ENCODE data around the gene CEL. TPM values are rescaled to one million over a fixed set of nuclear protein-coding genes. Genes with fewer than 3 reads are reported as not detected.

Gene CEL
- total RNA-seq, 3 donors from 2014 or later, result 0.29 to 0.98 (median 0.32) TPM

- Histone ChIP-seq H3K27ac (peak overlapping the region; percentile 82 to 98), H3K27me3 (no peaks in the 10 kb centered on the region), H3K9me3 (no peaks in the 10 kb centered on the region), H3K4me1 (peaks cover 43 to 60% of the 10 kb centered on the region in 2 donors), H3K4me3 (peak overlapping the region in 1 of 3 donors; percentile 55), H3K36me3 (peaks cover 2% of the 10 kb centered on the region)
- DNase-seq (ENCODE audit: low spot score in 2 of 2), result no peak
- intact Hi-C loops (cut with DNase I; ENCODE audit: low total_unique reads), result no loop called here
- TF ChIP-seq POLR2AphosphoS5 (IDR thresholded peaks at IDR 0.05) (peak in 1 of 3 donors; percentile 31), POLR2A (IDR thresholded peaks at IDR 0.05) (no peak)
Observed at GRCh38 chr9:133113163-133113948, 51.6 kb downstream of the CEL start.

- no peaks in the 10 kb centered on the region for H3K36me3 ChIP-seq
- H3K4me1 ChIP-seq, result peaks cover 50 to 67% of the 10 kb centered on the region in 2 donors
- peak overlapping the region in 1 of 3 donors; percentile 55 for H3K4me3 ChIP-seq
- peak in 1 of 2 donors; percentile 56 for DNase-seq (ENCODE audit: low spot score in 2 of 2)
- peak overlapping the region; percentile 82 to 98 for H3K27ac ChIP-seq
- no peaks in the 10 kb centered on the region for H3K9me3 ChIP-seq
- no peak for TF ChIP-seq CTCF (IDR thresholded peaks at IDR 0.05)
- TF ChIP-seq POLR2AphosphoS5 (IDR thresholded peaks at IDR 0.05), result no peak
- no peak for TF ChIP-seq POLR2A (IDR thresholded peaks at IDR 0.05)
- H3K27me3 ChIP-seq, result no peaks in the 10 kb centered on the region
- intact Hi-C loops (cut with DNase I; ENCODE audit: low total_unique reads), result no loop called here
Observed at GRCh38 chr9:133113949-133114885, 52.4 kb downstream of the CEL start.

- Histone ChIP-seq H3K36me3 (no peaks in the 10 kb centered on the region), H3K9me3 (no peaks in the 10 kb centered on the region), H3K4me3 (peak overlapping the region in 1 of 3 donors; percentile 55), H3K27ac (peak overlapping the region; percentile 82 to 98), H3K27me3 (no peaks in the 10 kb centered on the region), H3K4me1 (peaks cover 50 to 67% of the 10 kb centered on the region in 2 donors)
- peak in 1 of 3 donors; percentile 10 for TF ChIP-seq CTCF (IDR thresholded peaks at IDR 0.05)
- TF ChIP-seq POLR2AphosphoS5 (IDR thresholded peaks at IDR 0.05), result no peak
- DNase-seq (ENCODE audit: low spot score in 2 of 2), result no peak
- intact Hi-C loops (cut with DNase I; ENCODE audit: low total_unique reads), result no loop called here
Observed at GRCh38 chr9:133114886-133115603, 53.3 kb downstream of the CEL start.

- peak overlapping the region; percentile 82 to 98 for H3K27ac ChIP-seq
- no peaks in the 10 kb centered on the region for H3K36me3 ChIP-seq
- H3K27me3 ChIP-seq, result no peaks in the 10 kb centered on the region
- intact Hi-C loops (cut with DNase I; ENCODE audit: low total_unique reads), result no loop called here
- peak overlapping the region in 1 of 3 donors; percentile 55 for H3K4me3 ChIP-seq
- no peaks in the 10 kb centered on the region for H3K9me3 ChIP-seq
- TF ChIP-seq CTCF (IDR thresholded peaks at IDR 0.05) (no peak), POLR2AphosphoS5 (IDR thresholded peaks at IDR 0.05) (no peak), POLR2A (IDR thresholded peaks at IDR 0.05) (no peak)
- peaks cover 50 to 67% of the 10 kb centered on the region in 2 donors for H3K4me1 ChIP-seq
- no peak for DNase-seq (ENCODE audit: low spot score in 2 of 2)
Observed at GRCh38 chr9:133115604-133116345, 54.0 kb downstream of the CEL start.
